Rectal smooth muscle tissue (tissue), 1 donor: ENCODE data around the gene MTMR3.
"Not testable (repeated sequence)": the region's sequence is repeated elsewhere in the genome, so short reads cannot be mapped to it uniquely, and the experiment has no call there.

ENCODE experiments used
- H3K27ac ChIP-seq: one replicate; pipeline ENCODE4 v1.7.0; 2013; ENCODE audit warnings: low read depth, low read length, inconsistent platforms
- H3K27me3 ChIP-seq: one replicate; pipeline ENCODE4 v1.7.0; 2013; ENCODE audit warnings: low read length; ENCODE audit not compliant: control insufficient read depth, insufficient read depth
- H3K36me3 ChIP-seq: one replicate; pipeline ENCODE4 v1.7.0; 2013; ENCODE audit warnings: low read length; ENCODE audit not compliant: control insufficient read depth, insufficient read depth
- H3K4me1 ChIP-seq: one replicate; pipeline ENCODE4 v1.7.0; 2013; ENCODE audit warnings: low read length; ENCODE audit not compliant: control insufficient read depth, insufficient read depth
- H3K4me3 ChIP-seq: one replicate; pipeline ENCODE4 v1.7.0; 2013; ENCODE audit warnings: low read length
- H3K9ac ChIP-seq: one replicate; pipeline ENCODE4 v1.7.0; 2013; ENCODE audit warnings: low read length

Gene MTMR3

DNA sequence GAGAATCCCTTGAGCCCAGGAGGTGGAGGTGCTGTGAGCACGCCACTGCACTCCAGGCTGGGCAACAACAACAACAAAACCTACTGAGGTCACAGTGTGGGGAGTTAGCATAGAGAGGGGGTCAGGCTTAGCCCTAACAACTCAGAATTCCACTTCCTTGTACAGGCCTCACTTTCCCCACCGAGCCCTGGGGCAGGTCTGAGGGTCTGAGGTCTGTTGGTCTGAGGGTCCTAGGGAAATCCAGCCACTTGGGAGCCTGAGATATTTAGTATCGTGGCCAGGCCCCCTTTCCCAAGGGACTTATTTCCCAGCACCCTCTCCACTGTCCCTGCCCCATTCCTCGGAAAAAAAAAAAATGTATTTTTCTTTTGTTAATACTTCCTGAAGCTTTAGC, 162.5 kb downstream of the MTMR3 start:
- Histone ChIP-seq H3K9ac (no peak overlapping the region), H3K27me3 (no peaks in the 10 kb centered on the region), H3K27ac (no peak overlapping the region), H3K36me3 (no peaks in the 10 kb centered on the region), H3K4me1 (no peaks in the 10 kb centered on the region), H3K4me3 (no peak overlapping the region)

DNA sequence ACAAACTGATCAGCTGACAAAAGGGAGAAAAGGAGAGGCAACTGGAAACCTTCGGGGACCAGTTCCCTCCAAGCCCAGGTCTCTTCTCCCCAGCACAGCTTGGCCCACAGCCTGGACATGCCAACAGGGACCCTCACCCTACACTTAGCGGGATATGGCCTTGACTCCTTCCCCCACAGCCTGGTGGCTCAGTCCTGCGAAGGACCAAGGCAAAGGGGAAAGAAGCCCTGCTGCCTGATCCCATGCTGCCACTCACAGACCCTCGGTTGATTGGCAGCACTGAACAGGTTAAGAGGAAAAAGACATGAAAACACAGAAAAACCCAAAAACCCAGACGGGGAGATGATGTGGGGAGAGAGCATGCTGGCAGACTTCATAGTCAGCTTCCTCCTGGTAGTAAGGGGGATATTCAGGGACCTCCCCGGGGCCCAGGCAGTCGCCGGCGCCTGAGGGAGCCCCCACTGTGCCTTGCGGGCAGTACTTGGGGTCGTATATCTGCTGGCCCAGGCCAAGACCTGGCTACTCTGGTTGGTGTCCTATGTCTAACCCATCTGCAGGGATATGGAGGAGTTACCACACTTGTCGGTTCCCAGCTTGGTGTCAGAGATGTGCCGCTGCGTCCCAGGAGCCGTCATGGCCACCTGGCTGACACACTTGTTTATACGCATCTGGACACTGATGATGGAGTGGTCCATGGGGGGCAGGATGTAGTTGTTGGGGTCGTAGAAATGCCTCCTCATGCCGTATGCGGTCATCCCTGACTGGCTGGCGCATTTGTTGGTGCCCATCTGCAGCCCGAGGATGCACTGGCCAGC, 163.1 kb downstream of the MTMR3 start:
- Histone ChIP-seq H3K27ac (no peak overlapping the region), H3K4me1 (no peaks in the 10 kb centered on the region), H3K27me3 (no peaks in the 10 kb centered on the region), H3K4me3 (no peak overlapping the region), H3K9ac (no peak overlapping the region), H3K36me3 (no peaks in the 10 kb centered on the region)

GRCh38 chr22:30046716-30047363, 163.9 kb downstream of the MTMR3 start:
- Histone ChIP-seq H3K4me1 (no peaks in the 10 kb centered on the region), H3K4me3 (no peak overlapping the region), H3K27ac (no peak overlapping the region), H3K9ac (no peak overlapping the region), H3K27me3 (no peaks in the 10 kb centered on the region), H3K36me3 (no peaks in the 10 kb centered on the region)

- Histone ChIP-seq H3K27me3 (no peaks in the 10 kb centered on the region), H3K27ac (no peak overlapping the region), H3K9ac (no peak overlapping the region)
Observed at GRCh38 chr22:30047364-30047738, 164.4 kb downstream of the MTMR3 start.

GRCh38 chr22:30048681-30049080, 165.7 kb downstream of the MTMR3 start:
- Histone ChIP-seq H3K27ac (no peak overlapping the region), H3K4me1 (no peaks in the 10 kb centered on the region), H3K27me3 (no peaks in the 10 kb centered on the region), H3K4me3 (no peak overlapping the region), H3K9ac (no peak overlapping the region), H3K36me3 (no peaks in the 10 kb centered on the region)

More at GRCh38 chr22:30047364-30047738, 164.4 kb downstream of the MTMR3 start:
- H3K4me1 ChIP-seq = no peaks in the 10 kb centered on the region
- no peaks in the 10 kb centered on the region for H3K36me3 ChIP-seq
- no peak overlapping the region for H3K4me3 ChIP-seq

GRCh38 chr22:30054067-30054763, 171.2 kb downstream of the MTMR3 start:
- Histone ChIP-seq H3K27me3 (no peaks in the 10 kb centered on the region), H3K36me3 (no peaks in the 10 kb centered on the region), H3K4me3 (no peak overlapping the region), H3K9ac (no peak overlapping the region), H3K4me1 (no peaks in the 10 kb centered on the region), H3K27ac (no peak overlapping the region)

DNA sequence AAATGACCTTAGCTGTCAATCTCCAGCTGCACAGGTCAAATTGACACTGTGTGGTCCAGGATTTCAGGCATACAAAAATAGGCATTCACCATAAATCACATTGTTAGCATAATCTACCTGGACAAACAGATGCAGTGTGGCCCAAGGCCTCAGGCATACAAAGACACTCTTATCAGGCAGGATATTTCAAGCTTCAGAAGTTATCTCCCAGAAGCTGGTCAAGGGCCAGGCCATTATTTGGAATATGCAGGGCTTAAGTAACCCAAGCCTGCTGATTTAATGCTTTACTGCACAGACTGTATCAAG, 171.7 kb downstream of the MTMR3 start:
- Histone ChIP-seq H3K27ac (no peak overlapping the region), H3K4me3 (no peak overlapping the region), H3K36me3 (no peaks in the 10 kb centered on the region), H3K4me1 (no peaks in the 10 kb centered on the region), H3K9ac (no peak overlapping the region), H3K27me3 (no peaks in the 10 kb centered on the region)

- Histone ChIP-seq H3K27ac (no peak overlapping the region), H3K36me3 (no peaks in the 10 kb centered on the region), H3K4me1 (no peaks in the 10 kb centered on the region), H3K4me3 (no peak overlapping the region), H3K27me3 (no peaks in the 10 kb centered on the region), H3K9ac (no peak overlapping the region)
Observed at GRCh38 chr22:30056015-30056414, 173.0 kb downstream of the MTMR3 start.

GRCh38 chr22:30057375-30057774, 174.4 kb downstream of the MTMR3 start:
- Histone ChIP-seq H3K27me3 (no peaks in the 10 kb centered on the region), H3K36me3 (no peaks in the 10 kb centered on the region), H3K4me3 (no peak overlapping the region), H3K27ac (no peak overlapping the region), H3K4me1 (no peaks in the 10 kb centered on the region), H3K9ac (no peak overlapping the region)

DNA sequence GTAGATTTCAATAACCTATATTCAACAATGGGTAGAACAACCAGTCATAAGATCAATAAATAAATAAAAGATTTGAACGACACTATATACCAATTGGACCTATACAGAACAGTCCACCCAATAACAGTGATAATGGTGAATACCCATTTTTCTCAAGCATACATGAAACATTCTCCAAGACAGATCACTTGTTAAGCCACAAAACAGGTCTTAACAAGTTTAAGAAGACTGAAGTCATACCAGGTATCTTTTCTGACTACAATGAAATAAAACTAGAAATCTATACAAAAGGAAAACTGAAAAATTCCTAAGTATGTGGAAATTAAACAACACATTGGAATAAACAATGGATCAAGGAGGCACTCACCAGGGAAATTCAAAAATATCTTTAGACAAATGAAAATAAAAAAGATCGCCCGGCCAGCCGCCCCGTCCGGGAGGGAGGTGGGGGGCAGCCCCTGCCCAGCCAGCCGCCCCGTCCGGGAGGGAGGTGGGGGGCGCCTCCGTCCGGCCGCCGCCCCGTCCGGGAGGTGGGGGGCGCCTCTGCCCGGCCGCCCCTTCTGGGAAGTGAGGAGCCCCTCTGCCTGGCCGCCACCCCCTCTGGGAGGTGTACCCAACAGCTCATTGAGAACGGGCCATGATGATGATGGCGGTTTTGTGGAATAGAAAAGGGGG, 176.5 kb downstream of the MTMR3 start:
- H3K27ac ChIP-seq, H3K27me3 ChIP-seq, H3K4me3 ChIP-seq, H3K4me1 ChIP-seq, H3K9ac ChIP-seq, H3K36me3 ChIP-seq: not testable (repeated sequence)

GRCh38 chr22:30061094-30061493, 178.1 kb downstream of the MTMR3 start:
- not testable (repeated sequence) for H3K4me1 ChIP-seq, H3K9ac ChIP-seq, H3K27me3 ChIP-seq, H3K4me3 ChIP-seq, H3K36me3 ChIP-seq, H3K27ac ChIP-seq

- Histone ChIP-seq H3K9ac (no peak overlapping the region), H3K36me3 (no peaks in the 10 kb centered on the region), H3K27ac (no peak overlapping the region), H3K27me3 (no peaks in the 10 kb centered on the region), H3K4me3 (no peak overlapping the region), H3K4me1 (no peaks in the 10 kb centered on the region)
Observed at GRCh38 chr22:30062259-30062658, 179.3 kb downstream of the MTMR3 start.
